Fibroblast of pulmonary artery (primary cell): ENCODE measurements around the gene CAMTA1.

Experiments used
- DNase-seq: peaks from one replicate; pipeline ENCODE4 v3.0.0-alpha.2; 2010; ENCODE audit warnings: low read depth
- H3K4me3 ChIP-seq: replicated peaks from 2 replicates; pipeline ENCODE4 v1.5.1; 2011; ENCODE audit warnings: low read depth, mild to moderate bottlenecking, control low read depth, low read length, moderate library complexity
- TF ChIP-seq, protein P1 (sequence below): IDR thresholded peaks from 2 replicates; pipeline ENCODE4 v1.5.1; 2011; ENCODE audit warnings: mild to moderate bottlenecking, control low read depth, low read length, inconsistent platforms; ENCODE audit errors: missing control alignments

The CAMTA1 gene

DNA sequence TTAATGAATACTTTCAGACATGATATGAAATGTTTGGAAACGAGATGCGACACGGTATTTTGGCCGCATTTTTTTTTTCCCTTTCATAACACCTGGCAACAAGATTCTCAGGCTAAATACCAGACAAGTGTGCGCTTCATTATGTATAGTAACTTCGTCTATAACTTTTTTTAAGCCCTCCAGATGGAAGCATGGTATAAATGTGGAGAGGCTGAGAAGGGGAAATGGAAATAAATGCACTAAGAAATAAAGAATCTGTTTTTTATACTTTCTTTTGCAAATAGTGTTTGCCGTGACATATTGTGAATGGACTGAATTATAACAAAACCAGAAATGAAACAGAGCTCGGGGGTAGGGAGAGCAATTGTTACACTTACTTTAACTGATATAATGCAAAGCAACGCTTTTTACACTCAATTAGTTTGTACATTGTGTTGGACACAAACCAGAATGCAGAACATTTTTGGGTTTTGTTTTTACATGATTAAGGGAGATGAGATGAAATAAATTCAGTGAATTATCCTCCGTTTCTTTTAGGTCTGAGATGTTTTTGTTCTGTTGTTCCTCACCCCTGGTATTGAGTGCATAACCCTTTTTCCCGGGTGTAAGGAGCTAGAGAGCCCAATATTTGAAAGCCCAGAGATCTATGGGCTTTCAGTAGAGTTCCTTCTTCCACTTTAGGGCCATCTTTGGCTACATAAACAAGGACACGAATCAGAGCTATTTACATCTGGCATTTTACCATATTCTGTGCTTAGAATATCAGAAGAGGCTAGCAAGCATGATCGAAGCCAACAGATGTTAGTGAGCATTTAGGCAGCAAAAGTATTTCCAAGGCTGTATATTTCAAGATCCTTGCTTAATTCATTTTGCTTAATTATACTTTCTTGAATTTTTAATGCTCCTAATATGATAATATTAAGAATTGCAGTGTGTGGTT, 478.0 kb downstream of the CAMTA1 start:
- H3K4me3 ChIP-seq: no peak overlapping the region
- DNase-seq: no peak
- TF ChIP-seq, protein P1, sequence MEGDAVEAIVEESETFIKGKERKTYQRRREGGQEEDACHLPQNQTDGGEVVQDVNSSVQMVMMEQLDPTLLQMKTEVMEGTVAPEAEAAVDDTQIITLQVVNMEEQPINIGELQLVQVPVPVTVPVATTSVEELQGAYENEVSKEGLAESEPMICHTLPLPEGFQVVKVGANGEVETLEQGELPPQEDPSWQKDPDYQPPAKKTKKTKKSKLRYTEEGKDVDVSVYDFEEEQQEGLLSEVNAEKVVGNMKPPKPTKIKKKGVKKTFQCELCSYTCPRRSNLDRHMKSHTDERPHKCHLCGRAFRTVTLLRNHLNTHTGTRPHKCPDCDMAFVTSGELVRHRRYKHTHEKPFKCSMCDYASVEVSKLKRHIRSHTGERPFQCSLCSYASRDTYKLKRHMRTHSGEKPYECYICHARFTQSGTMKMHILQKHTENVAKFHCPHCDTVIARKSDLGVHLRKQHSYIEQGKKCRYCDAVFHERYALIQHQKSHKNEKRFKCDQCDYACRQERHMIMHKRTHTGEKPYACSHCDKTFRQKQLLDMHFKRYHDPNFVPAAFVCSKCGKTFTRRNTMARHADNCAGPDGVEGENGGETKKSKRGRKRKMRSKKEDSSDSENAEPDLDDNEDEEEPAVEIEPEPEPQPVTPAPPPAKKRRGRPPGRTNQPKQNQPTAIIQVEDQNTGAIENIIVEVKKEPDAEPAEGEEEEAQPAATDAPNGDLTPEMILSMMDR: no peak

DNA sequence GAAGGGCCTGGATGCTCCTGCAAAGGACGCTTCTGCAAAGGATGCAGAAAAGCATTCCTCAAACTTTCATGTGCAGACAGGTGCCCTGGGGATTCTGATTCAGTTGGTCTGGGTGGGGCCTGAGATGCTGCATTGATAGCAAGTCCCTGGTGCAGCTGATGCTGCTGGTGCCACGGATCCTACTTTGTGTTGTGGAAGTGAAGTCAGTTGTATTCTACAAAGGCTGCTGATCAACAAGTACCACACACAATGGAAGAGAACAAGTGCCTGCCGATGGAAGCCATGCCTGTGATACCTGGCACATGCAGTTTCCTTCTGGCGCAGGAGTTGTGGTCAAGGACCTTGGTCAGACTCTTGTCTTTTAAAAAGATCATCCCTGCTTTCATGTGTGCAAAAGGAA, 478.8 kb downstream of the CAMTA1 start:
- DNase-seq: no peak
- TF ChIP-seq, protein P1: no peak
- H3K4me3 ChIP-seq: no peak overlapping the region

DNA sequence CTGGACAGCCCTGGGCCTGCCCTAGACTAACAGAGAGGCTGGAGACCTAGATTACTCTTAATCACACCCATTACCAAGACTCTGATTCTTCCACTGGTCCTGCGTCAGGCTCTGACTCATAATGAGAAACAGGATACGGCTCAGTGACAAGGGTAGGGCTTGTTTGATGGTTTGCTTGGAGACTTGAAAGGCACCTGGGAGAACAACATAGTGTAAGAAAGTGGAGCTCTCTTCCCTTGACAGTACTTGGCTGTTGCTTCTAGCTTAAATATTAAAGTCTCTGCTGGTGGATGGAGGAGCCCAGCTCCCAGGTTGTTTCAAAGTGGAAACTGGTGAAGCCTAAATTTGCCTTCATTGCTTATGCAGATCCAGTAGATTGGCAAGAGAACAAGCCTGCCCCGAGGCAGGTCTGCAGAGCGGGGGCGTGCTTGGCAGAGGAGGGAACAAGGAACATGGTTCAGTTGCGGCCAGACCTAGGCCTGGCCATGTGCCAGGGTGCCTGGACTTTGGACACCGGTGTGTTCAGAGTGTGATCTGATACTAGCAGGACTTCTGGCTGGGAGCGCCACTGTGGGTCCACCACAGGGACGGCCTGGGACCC, 480.6 kb downstream of the CAMTA1 start:
- H3K4me3 ChIP-seq: no peak overlapping the region
- DNase-seq: peak; percentile 60
- TF ChIP-seq, protein P1: no peak

DNA sequence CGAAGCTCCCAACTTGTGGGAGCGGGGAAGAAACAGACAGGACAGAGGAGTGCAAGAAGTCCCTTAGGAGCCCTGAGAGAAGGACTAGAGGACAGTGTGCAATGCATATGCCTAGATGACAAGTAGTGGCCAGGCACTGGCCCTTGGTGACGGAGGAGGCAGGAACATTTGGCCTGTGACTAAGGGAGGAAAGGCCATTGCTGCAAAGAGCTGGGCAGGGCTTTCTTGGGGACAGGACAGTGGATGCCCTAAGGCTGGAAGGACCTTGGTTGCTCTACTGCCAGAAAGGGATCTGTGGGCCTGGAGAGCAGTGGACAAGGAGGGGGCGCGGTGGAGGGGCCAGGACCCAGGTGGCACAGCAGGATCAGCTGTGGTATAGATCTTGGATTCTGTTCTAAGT, 481.3 kb downstream of the CAMTA1 start:
- DNase-seq: no peak
- TF ChIP-seq, protein P1: no peak
- no peak overlapping the region for H3K4me3 ChIP-seq

DNA sequence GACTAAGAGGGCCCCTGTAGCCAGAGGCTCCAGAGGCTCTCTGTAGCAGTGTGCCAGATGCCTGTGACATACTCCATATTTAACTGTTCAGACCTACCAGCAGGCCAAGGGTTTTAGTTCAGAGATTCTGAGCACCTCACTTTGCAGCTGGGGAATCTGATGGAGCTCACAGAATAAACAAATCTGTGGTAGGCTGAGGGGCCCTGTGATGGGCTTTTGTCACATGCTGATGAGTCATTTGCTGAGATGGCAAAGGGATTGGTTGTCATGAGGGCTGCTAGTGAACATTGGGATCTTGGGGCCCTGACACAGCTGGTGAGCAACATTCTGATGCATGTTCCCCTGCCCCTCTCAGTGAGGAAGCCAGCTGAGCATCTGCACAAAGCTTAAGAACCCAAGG, 482.2 kb downstream of the CAMTA1 start:
- DNase-seq: peak; percentile 6
- TF ChIP-seq, protein P1: no peak
- H3K4me3 ChIP-seq: no peak overlapping the region

DNA sequence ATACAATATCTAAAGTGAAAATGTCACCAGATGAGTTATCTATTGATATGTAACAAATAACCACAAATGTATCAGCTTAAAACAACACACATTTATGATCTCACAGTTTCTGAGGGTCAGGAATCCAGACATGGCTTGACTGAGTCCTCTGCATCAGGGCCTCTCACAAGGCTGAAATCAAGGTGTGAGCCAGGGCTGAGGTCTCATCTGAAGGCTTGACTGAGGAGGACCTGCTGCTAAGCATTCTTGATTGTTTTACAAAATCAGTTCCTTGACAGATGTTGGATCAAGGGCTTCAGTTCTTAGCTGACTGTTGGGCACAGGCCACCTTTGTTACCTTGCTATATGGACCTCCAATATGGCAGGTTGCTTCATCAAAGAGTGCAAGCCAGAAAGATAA, 483.7 kb downstream of the CAMTA1 start:
- no peak overlapping the region for H3K4me3 ChIP-seq
- no peak for DNase-seq
- TF ChIP-seq, protein P1: no peak
